CD8-positive, alpha-beta memory T cell (primary cell): ENCODE results near the gene SYMPK. TPM values are rescaled to one million over a fixed set of nuclear protein-coding genes. Genes with fewer than 3 reads are reported as not detected.

Source experiments
- CTCF ChIA-PET: fragments of 350-600 bp; sonication (Branson Sonifier 250); formaldehyde crosslinking; loops from one replicate; lab custom pipeline; 2021; ENCODE audit warnings: antibody characterized with exemption; lab: Charles Lee
- POLR2A ChIA-PET: fragments of 350-600 bp; sonication (Branson Sonifier 250); formaldehyde crosslinking; loops from one replicate; lab custom pipeline; 2021; ENCODE audit warnings: antibody characterized with exemption; lab: Charles Lee
- DNase-seq, 5 donors: peaks; one replicate each; pipeline versions ENCODE4 v3.0.0 to v3.0.0-alpha.2; 2020 to 2022; ENCODE audit warnings: mixed read lengths in 1 of 5
- H3K27ac ChIP-seq: one replicate; pipeline ENCODE4 v1.7.0; 2013; ENCODE audit warnings: low read depth, mild to moderate bottlenecking, low read length, moderate library complexity
- H3K27me3 ChIP-seq: 2 replicates; pipeline ENCODE4 v1.7.0; 2013; ENCODE audit warnings: low read length, mild to moderate bottlenecking; ENCODE audit not compliant: insufficient read depth, poor library complexity, severe bottlenecking
- H3K36me3 ChIP-seq: 2 replicates; pipeline ENCODE4 v1.7.0; 2013; ENCODE audit warnings: mild to moderate bottlenecking, low read length, moderate library complexity; ENCODE audit not compliant: insufficient read depth
- H3K4me1 ChIP-seq: 2 replicates; pipeline ENCODE4 v1.7.0; 2013; ENCODE audit warnings: mild to moderate bottlenecking, low read length, moderate library complexity; ENCODE audit not compliant: insufficient read depth
- H3K4me3 ChIP-seq: 2 replicates; pipeline ENCODE4 v1.7.0; 2013; ENCODE audit warnings: mild to moderate bottlenecking, low read length
- H3K9me3 ChIP-seq: 2 replicates; pipeline ENCODE4 v1.7.0; 2013; ENCODE audit warnings: mild to moderate bottlenecking, low read length
- H3K27ac Mint-ChIP-seq, 8 donors: one replicate each; pipeline ENCODE4 v1.8.0; 2020 to 2021; ENCODE audit warnings: mixed read lengths in 8 of 8, mild to moderate bottlenecking in 6 of 8, inconsistent platforms in 3 of 8, moderate library complexity in 3 of 8
- H3K27me3 Mint-ChIP-seq, 2 donors: one replicate each; pipeline ENCODE4 v1.8.0; 2020 to 2021; ENCODE audit warnings: mixed read lengths in 2 of 2, mild to moderate bottlenecking in 1 of 2, moderate library complexity in 1 of 2
- H3K36me3 Mint-ChIP-seq, 3 donors: one replicate each; pipeline ENCODE4 v1.8.0; 2020 to 2021; ENCODE audit warnings: mixed read lengths in 3 of 3, inconsistent platforms in 1 of 3, mild to moderate bottlenecking in 1 of 3
- H3K4me1 Mint-ChIP-seq, 3 donors: one replicate each; pipeline ENCODE4 v1.8.0; 2020 to 2021; ENCODE audit warnings: mixed read lengths in 3 of 3, inconsistent platforms in 1 of 3, mild to moderate bottlenecking in 1 of 3
- H3K4me3 Mint-ChIP-seq, 7 donors: one replicate each; pipeline ENCODE4 v1.8.0; 2020 to 2021; ENCODE audit warnings: mixed read lengths in 7 of 7, mild to moderate bottlenecking in 6 of 7, moderate library complexity in 4 of 7, inconsistent platforms in 2 of 7
- H3K9me3 Mint-ChIP-seq, 5 donors: one replicate each; pipeline ENCODE4 v1.8.0; 2020 to 2022; ENCODE audit warnings: mixed read lengths in 5 of 5, mild to moderate bottlenecking in 3 of 5, moderate library complexity in 2 of 5, inconsistent platforms in 1 of 5
- polyA plus RNA-seq: library from polyadenylated mRNA; unstranded; fragments of 300-500 nt; fragmentation: Illumina TruSeq; gene quantifications from one replicate; pipeline ENCODE4 v1.2.3, GENCODE V29; 2021
- total RNA-seq, 2 experiments: library from RNA; stranded (reverse); gene quantifications; one replicate each; pipeline ENCODE4 v1.2.3, GENCODE V29; 2021

Gene SYMPK
- total and polyA plus RNA-seq, 3 experiments from 2014 or later, result 17.5 to 119 (median 116) TPM

DNA sequence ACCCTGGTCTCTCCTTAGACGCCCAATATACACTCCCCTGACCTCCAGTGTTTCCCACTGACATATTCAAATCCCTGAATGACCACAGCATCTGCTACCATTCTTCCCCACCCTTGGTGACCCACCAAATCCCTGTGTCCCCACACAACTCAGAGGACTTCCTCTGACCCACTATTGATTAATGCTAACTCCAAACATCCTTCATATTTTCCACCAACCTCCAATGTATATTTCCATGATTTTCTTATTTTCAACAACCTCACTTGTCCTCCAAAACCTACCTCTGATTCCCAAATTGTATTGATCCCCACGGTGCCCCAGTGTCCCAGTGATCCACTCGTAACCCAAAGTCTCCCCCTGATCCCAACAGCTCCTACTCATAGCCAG lies 69.8 kb downstream of the SYMPK start:
- Mint-ChIP-seq H3K9me3 (no peaks in the 10 kb centered on the region), H3K36me3 (peaks cover 9 to 25% (median 13%) of the 10 kb centered on the region in 3 donors), H3K4me3 (peak overlapping the region; percentile 78 to 90 (median 84)), H3K27me3 (peaks cover 0 to 26% of the 10 kb centered on the region in 2 donors), H3K4me1 (peaks cover 39 to 48% (median 43%) of the 10 kb centered on the region in 3 donors), H3K27ac (peak overlapping the region; percentile 39 to 97 (median 92))
- Histone ChIP-seq H3K27ac (peak overlapping the region; percentile 17), H3K9me3 (no peaks in the 10 kb centered on the region), H3K36me3 (peaks cover 7% of the 10 kb centered on the region), H3K4me3 (peak overlapping the region; percentile 21), H3K27me3 (peaks cover 11% of the 10 kb centered on the region), H3K4me1 (peaks cover 30% of the 10 kb centered on the region)
- ChIA-PET POLR2A (interaction anchor here (1.1 to 1.9 kb wide), 4 partner anchors 23 to 76 kb away, joined by 4 to 20 read pairs (median 4); partner anchors contain the start of gene SIX5), CTCF (interaction anchor here (0.7 to 15.3 kb wide), 4 partner anchors 14 to 24 kb away, joined by 3 to 182 read pairs (median 3); partner anchors contain the start of gene SIX5)
- DNase-seq, result no peak

DNA sequence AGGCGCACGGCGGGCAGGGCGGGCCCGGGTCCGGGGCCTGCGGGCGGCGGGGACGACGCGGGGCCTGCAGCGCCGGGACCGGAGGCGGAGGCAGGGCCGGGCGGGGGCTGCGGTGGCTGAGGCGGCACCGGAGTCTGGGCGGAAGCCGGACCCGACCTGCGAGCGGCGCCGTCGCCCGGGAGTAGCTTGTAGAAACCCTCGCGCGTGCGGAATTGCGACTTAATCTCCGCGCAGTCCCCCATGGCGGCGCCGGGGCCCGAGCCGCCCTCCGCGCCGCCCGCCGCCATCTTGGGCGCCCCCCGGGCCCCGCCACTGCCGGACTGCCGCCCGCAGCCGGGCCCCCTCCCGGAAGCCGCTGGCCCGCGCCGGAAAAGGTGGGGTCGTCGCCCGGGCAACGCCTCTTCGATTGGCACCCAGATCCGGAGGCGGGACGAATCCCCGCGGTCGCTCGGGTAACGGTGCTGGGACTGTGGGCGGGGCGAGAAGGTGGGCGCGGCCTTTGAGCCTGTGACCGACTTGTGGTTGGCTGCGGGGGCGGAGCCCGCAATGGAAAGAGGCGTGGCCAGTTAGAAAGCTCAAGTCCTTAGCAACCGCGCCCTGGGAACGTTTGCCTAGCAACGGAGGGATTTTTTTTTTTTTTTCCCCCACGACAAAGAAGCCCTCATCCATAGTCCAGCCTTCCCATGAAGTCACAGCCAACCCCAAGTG lies 70.3 kb downstream of the SYMPK start, which contains the start of gene DMWD:
DMWD (minus strand) TSS at position 376 of the 708 bp plus-strand sequence; CDS start at position 287, 89 bp downstream.
- H3K9me3 ChIP-seq, result no peaks in the 10 kb centered on the region
- Mint-ChIP-seq H3K4me1 (peaks cover 41 to 52% (median 45%) of the 10 kb centered on the region in 3 donors), H3K9me3 (no peaks in the 10 kb centered on the region), H3K27me3 (peaks cover 0 to 23% of the 10 kb centered on the region in 2 donors), H3K4me3 (peak within 1 kb of the TSS; percentile 82 to 96 (median 89)), H3K27ac (peak within 1 kb of the TSS; percentile 39 to 97 (median 92)), H3K36me3 (peaks cover 12 to 31% (median 15%) of the 10 kb centered on the region in 3 donors)
- H3K4me1 ChIP-seq, result peaks cover 30% of the 10 kb centered on the region
- H3K27ac ChIP-seq, result peak within 1 kb of the TSS; percentile 61
- H3K36me3 ChIP-seq, result peaks cover 7% of the 10 kb centered on the region
- ChIA-PET POLR2A (interaction anchor here (0.6 to 1.9 kb wide), 5 partner anchors 23 to 111 kb away, joined by 4 to 20 read pairs (median 5); partner anchors contain the start of gene SIX5), CTCF (interaction anchor here (0.7 to 15.3 kb wide), 5 partner anchors 14 to 24 kb away, joined by 3 to 182 read pairs (median 3); partner anchors contain the start of gene SIX5)
- peak within 1 kb of the TSS; percentile 68 for H3K4me3 ChIP-seq
- H3K27me3 ChIP-seq, result peaks cover 11% of the 10 kb centered on the region
- peak; percentile 98 to 100 (median 100) for DNase-seq

DNA sequence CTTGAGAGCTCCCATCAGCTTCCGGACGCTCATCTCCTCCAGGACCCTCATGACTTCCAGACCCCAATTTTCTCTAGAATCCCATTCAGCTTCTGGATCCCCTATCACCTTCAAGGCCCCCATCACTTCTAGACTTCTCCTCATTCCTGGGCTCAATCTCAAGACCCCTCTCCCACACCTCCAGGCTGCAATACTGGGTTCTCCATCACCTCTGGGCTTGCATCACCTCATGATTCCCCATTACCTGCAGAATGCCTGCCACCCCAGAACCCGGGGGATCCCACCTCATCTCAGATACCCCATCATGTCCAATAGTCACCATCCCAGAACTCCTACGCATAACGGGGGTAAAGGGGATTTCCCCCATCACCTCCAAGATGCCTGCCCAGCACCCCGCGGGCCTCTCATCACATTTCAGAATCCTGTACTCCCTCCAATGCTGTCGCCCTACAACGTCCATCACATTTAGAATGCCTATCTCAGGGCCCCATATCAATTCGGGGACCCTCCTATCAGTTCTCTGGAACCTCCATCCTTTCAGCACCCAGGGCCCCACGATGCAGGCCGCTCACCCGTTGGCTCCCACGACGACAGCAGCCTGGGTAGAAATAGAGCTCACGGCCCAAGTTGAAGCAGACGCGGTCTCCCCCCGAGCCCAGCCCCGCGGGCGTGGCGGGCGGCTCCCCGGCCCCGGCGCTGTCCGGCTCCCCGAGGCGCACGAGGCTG lies 71.0 kb downstream of the SYMPK start:
- H3K27me3 Mint-ChIP-seq, result peaks cover 0 to 22% of the 10 kb centered on the region in 2 donors
- H3K9me3 Mint-ChIP-seq, result no peaks in the 10 kb centered on the region
- ChIA-PET CTCF (interaction anchor here (1.3 to 15.3 kb wide), 2 partner anchors 20 to 23 kb away, joined by 4 to 182 read pairs; partner anchors contain the start of gene SIX5), POLR2A (interaction anchor here (1.2 to 1.9 kb wide), 3 partner anchors 22 to 71 kb away, joined by 4 to 20 read pairs (median 5); partner anchors contain the start of gene SIX5)
- Histone ChIP-seq H3K27ac (peak overlapping the region; percentile 61), H3K4me1 (peaks cover 30% of the 10 kb centered on the region), H3K9me3 (no peaks in the 10 kb centered on the region), H3K4me3 (peak overlapping the region; percentile 68), H3K36me3 (peaks cover 7% of the 10 kb centered on the region), H3K27me3 (peaks cover 11% of the 10 kb centered on the region)
- DNase-seq, result peak in 1 of 5 donors; percentile 18
- H3K27ac Mint-ChIP-seq, result peak overlapping the region; percentile 32 to 95 (median 86)
- H3K4me3 Mint-ChIP-seq, result peak overlapping the region; percentile 82 to 96 (median 89)
- peaks cover 41 to 52% (median 45%) of the 10 kb centered on the region in 3 donors for H3K4me1 Mint-ChIP-seq
- H3K36me3 Mint-ChIP-seq, result peaks cover 15 to 38% (median 15%) of the 10 kb centered on the region in 3 donors

DNA sequence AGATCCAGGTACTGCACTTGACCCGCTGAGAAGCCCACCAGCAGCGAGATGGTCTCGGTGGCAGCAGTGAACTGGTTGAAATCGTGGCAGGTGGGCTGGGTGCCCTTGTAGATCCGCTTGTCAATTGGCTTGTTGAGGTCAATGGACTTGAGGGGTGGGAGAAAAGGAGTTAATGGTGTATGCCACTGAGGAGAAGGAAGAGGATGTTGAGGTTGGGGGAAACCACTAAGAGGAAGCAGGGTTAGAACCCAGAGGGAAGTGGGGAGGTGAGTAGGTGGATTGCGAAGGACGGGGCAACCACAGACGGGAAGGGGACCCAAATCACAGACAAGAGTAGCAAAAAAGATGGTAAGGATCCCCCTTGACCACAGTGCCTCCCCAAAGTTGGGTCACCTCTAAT lies 72.0 kb downstream of the SYMPK start:
- Mint-ChIP-seq H3K4me3 (peak overlapping the region; percentile 82 to 96 (median 89)), H3K27me3 (peaks cover 0 to 22% of the 10 kb centered on the region in 2 donors), H3K4me1 (peaks cover 41 to 52% (median 45%) of the 10 kb centered on the region in 3 donors), H3K9me3 (no peaks in the 10 kb centered on the region), H3K36me3 (peaks cover 15 to 47% (median 15%) of the 10 kb centered on the region in 3 donors), H3K27ac (peak overlapping the region in 6 of 8 donors; percentile 64 to 95 (median 88))
- Histone ChIP-seq H3K27ac (no peak overlapping the region), H3K27me3 (peaks cover 8% of the 10 kb centered on the region), H3K4me1 (peaks cover 30% of the 10 kb centered on the region), H3K9me3 (no peaks in the 10 kb centered on the region), H3K4me3 (peak overlapping the region; percentile 68), H3K36me3 (peaks cover 7% of the 10 kb centered on the region)
- ChIA-PET POLR2A (interaction anchor here (1.0 kb wide), 1 partner anchor 21 kb away, joined by 4 read pairs; the partner anchor contains the start of gene SIX5), CTCF (interaction anchor here (1.2 to 15.3 kb wide), 2 partner anchors 22 to 26 kb away, joined by 3 to 182 read pairs; partner anchors contain the start of gene SIX5)
- peak in 3 of 5 donors; percentile 20 to 64 (median 51) for DNase-seq

DNA sequence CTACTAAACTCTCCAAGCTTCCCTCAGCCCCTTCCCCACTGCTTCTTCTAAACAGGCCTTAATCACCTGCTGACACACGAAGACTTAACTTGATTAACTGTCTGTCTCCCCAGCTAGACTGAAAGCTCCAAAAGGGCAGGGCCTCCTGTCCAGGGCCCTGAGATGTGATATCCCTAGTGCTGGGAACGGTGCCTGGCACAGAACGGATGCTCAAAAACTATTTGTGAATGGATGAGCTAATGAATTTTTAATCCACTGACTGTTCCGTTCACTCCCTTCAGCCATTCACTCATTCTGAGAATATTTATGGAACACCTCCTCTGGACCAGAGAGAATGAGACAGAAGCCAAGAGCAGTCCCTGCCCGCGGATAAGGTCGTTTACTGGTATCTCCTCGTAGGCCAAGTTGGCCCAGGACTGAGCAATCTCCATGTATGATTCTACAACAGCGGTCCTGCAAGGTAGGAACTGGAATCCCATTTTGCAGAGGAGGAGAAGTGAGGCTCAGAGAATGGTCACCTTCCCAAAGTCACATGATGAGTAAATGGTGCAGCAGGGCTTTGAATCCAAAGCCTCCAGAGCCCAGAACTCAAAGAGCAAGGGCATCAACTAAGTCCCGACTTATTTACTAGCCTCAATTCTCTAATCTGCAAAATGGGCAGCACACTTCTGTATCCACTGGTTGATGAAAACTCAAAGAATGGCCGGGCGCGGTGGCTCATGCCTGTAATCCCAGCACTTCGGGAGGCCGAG lies 73.7 kb downstream of the SYMPK start:
- Mint-ChIP-seq H3K36me3 (peaks cover 15 to 57% (median 15%) of the 10 kb centered on the region in 3 donors), H3K4me3 (peak overlapping the region in 2 of 7 donors; percentile 50 to 72), H3K27me3 (peaks cover 0 to 19% of the 10 kb centered on the region in 2 donors), H3K27ac (no peak overlapping the region), H3K9me3 (no peaks in the 10 kb centered on the region), H3K4me1 (peaks cover 38 to 47% (median 41%) of the 10 kb centered on the region in 3 donors)
- Histone ChIP-seq H3K9me3 (no peaks in the 10 kb centered on the region), H3K4me3 (no peak overlapping the region), H3K36me3 (peaks cover 7% of the 10 kb centered on the region), H3K27ac (no peak overlapping the region), H3K4me1 (peaks cover 30% of the 10 kb centered on the region), H3K27me3 (no peaks in the 10 kb centered on the region)
- ChIA-PET POLR2A (no interaction called here), CTCF (interaction anchor here (1.4 to 15.3 kb wide), 4 partner anchors 10 to 29 kb away, joined by 3 to 182 read pairs (median 6); partner anchors contain the start of gene SIX5)
- DNase-seq, result no peak

DNA sequence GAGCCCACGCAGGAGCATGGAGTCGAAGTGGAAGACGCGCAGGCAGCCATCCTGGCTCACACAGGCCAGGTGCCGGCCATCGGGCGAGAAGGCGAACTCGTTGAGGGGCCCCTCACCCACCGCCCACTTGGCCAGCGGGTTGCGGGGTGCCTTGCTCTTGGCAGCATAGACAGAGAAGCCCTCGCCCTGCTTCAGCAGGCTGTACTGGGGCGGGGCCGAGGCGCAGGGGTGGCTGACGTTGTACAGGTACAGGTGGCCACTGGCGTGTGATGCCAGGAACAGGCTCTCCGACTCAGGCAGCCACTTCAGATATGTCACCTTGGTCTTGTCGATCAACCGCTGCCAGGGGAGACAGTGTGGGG lies 76.4 kb downstream of the SYMPK start:
- no peak overlapping the region for H3K27ac Mint-ChIP-seq
- no peaks in the 10 kb centered on the region for H3K9me3 ChIP-seq
- DNase-seq, result no peak
- CTCF ChIA-PET, result interaction anchor here (1.0 kb wide), 1 partner anchor 17 kb away, joined by 3 read pairs; no protein-coding TSS in a partner anchor
- peaks cover 12% of the 10 kb centered on the region for H3K4me1 ChIP-seq
- peaks cover 15 to 52% (median 15%) of the 10 kb centered on the region in 3 donors for H3K36me3 Mint-ChIP-seq
- H3K27me3 Mint-ChIP-seq, result peaks cover 0 to 5% of the 10 kb centered on the region in 2 donors
- H3K4me1 Mint-ChIP-seq, result peaks cover 18 to 26% (median 20%) of the 10 kb centered on the region in 3 donors
- POLR2A ChIA-PET, result no interaction called here
- peaks cover 7% of the 10 kb centered on the region for H3K36me3 ChIP-seq
- H3K9me3 Mint-ChIP-seq, result no peaks in the 10 kb centered on the region
- no peak overlapping the region for H3K4me3 Mint-ChIP-seq
- no peak overlapping the region for H3K4me3 ChIP-seq
- no peak overlapping the region for H3K27ac ChIP-seq
- H3K27me3 ChIP-seq, result no peaks in the 10 kb centered on the region
